Spleen (tissue), 13 donors: ENCODE measurements around the gene CHCHD2. TPM values are rescaled to one million over a fixed set of nuclear protein-coding genes. Genes with fewer than 3 reads are reported as not detected.
"Not testable (repeated sequence)": the region's sequence is repeated elsewhere in the genome, so short reads cannot be mapped to it uniquely, and the experiment has no call there.

Experiments used
- DNase-seq: peaks from one replicate; pipeline ENCODE4 v3.0.0-alpha.2; 2020
- H3K27ac ChIP-seq, 8 donors: fragments of 200-600 bp; sonication (generic) in 7 of 8; 1 replicate in 4 of 8; 2 replicates in 4 of 8; pipeline versions ENCODE4 v1.5.0 to v1.8.0; 2016 to 2021; ENCODE audit warnings: inconsistent platforms in 4 of 8, mild to moderate bottlenecking in 4 of 8, moderate library complexity in 1 of 8
- H3K27me3 ChIP-seq, 7 donors: fragments of 200-600 bp; sonication (generic) in 6 of 7; replicated peaks in 1 of 7; 1 replicate in 4 of 7; 2 replicates in 3 of 7; pipeline versions ENCODE4 v1.5.0 to v1.8.0; 2016 to 2021; ENCODE audit warnings: inconsistent platforms in 3 of 7, mild to moderate bottlenecking in 1 of 7
- H3K36me3 ChIP-seq, 6 donors: fragments of 200-600 bp; sonication (generic) in 5 of 6; 1 replicate in 4 of 6; 2 replicates in 2 of 6; pipeline versions ENCODE4 v1.5.0 to v1.8.0; 2016 to 2021; ENCODE audit warnings: inconsistent platforms in 2 of 6
- H3K4me1 ChIP-seq, 6 donors: fragments of 200-600 bp; sonication (generic) in 5 of 6; 1 replicate in 3 of 6; 2 replicates in 3 of 6; pipeline versions ENCODE4 v1.5.0 to v1.8.0; 2016 to 2021; ENCODE audit warnings: inconsistent platforms in 3 of 6
- H3K4me3 ChIP-seq, 8 donors: fragments of 200-600 bp; sonication (generic) in 7 of 8; 1 replicate in 4 of 8; 2 replicates in 4 of 8; pipeline versions ENCODE4 v1.5.0 to v1.8.0; 2016 to 2021; ENCODE audit warnings: inconsistent platforms in 4 of 8, mild to moderate bottlenecking in 4 of 8, moderate library complexity in 2 of 8
- H3K9me3 ChIP-seq, 8 donors: fragments of 200-600 bp; sonication (generic) in 7 of 8; 1 replicate in 4 of 8; 2 replicates in 4 of 8; pipeline versions ENCODE4 v1.5.0 to v1.8.0; 2016 to 2021; ENCODE audit warnings: inconsistent platforms in 4 of 8
- POLR2A ChIP-seq, 3 donors: fragments of 450-650 bp; IDR thresholded peaks; one replicate each; pipeline ENCODE4 v1.5.1; 2017; ENCODE audit warnings: antibody characterized with exemption in 3 of 3, mild to moderate bottlenecking in 1 of 3
- POLR2AphosphoS5 ChIP-seq, 3 donors: sonication (generic); formaldehyde crosslinking; IDR thresholded peaks; one replicate each; pipeline ENCODE4 v1.5.1; 2017; ENCODE audit warnings: antibody characterized with exemption in 3 of 3
- WGBS, 5 donors: extraction: QIAGEN DNeasy Blood & Tissue Kit in 3 of 5; methylation state at CpG; one replicate each; pipeline versions ENCODE4 v1.1.5 to v1.1.7; 2013 to 2018; 5-methylcytosine and 5-hydroxymethylcytosine counted together
- intact Hi-C: fragments of 100-400 bp; cut with DNase I; formaldehyde crosslinking; loops from one replicate; pipeline ENCODE4 v1.15.0; 2023; ENCODE audit warnings: low total_unique reads
- long read RNA-seq, 2 donors: transcript quantifications; one replicate each; lab custom pipeline, GENCODE V29; 2026
- polyA plus RNA-seq, 3 donors: library from polyadenylated mRNA; stranded (reverse); fragments of 200-250 nt; gene quantifications; one replicate each; pipeline ENCODE4 v1.2.1, GENCODE V29; 2013
- total RNA-seq, 7 donors: library from RNA; depleted of rRNA in 3 of 7; stranded (reverse); fragments of >200 nt in 3 of 7; fragmentation: NEBNext Ultra II Directional in 4 of 7; extraction: Animal tissue kit (Norgen Biotek cat#: 25700) in 4 of 7; gene quantifications; one replicate each; pipeline versions ENCODE4 v1.1.0 to v1.2.1, GENCODE V29; 2016 to 2021
- TF ChIP-seq, protein P1 (sequence below), 11 experiments: fragments of 200-600 bp in 7 of 11; fragments of 450-650 bp in 4 of 11; sonication (generic) in 4 of 11; IDR thresholded peaks in 8 of 11; conservative IDR thresholded peaks in 3 of 11; 1 replicate in 7 of 11; 2 replicates in 4 of 11; pipeline versions ENCODE4 v1.4.0 to v1.8.0; 2016 to 2021; ENCODE audit warnings: antibody characterized with exemption in 11 of 11, inconsistent platforms in 4 of 11, mild to moderate bottlenecking in 1 of 11
- donor health status: healthy with polysubstance abuse.
- donor health status: DM: no; HTN: no; CAD: no; lungs with moderate emphysema.
- donor health status: DM: no; HTN: no; CAD: no.
- donor health status: Bipolar disorder and iron deficiency.
- donor health status: healthy.
- donor health status: DM: no; HTN: no; CAD: no.
- donor health status: DM: yes; HTN: yes; CAD: no.

The CHCHD2 gene, protein sequence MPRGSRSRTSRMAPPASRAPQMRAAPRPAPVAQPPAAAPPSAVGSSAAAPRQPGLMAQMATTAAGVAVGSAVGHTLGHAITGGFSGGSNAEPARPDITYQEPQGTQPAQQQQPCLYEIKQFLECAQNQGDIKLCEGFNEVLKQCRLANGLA
- total RNA-seq (100 to 1,000 TPM; 192 to 371 (median 228) TPM), polyA plus RNA-seq (100 to 1,000 TPM; 265 to 476 (median 453) TPM)
- long read RNA-seq, donor 1, transcript CHCHD2-202 (3 exons, 694 nt) = minor isoform, 9 of 312 reads
- long read RNA-seq, donor 1, transcript CHCHD2-201 (4 exons, 901 nt) = major isoform, 229 of 312 reads
- long read RNA-seq, donor 1, partial matches to known transcripts = 63 of 312 reads
- long read RNA-seq, donor 1, other reads (novel, unspliced or antisense) = 11 of 312 reads
- long read RNA-seq, donor 2, transcript CHCHD2-201 (4 exons, 901 nt) = major isoform, 226 of 267 reads
- long read RNA-seq, donor 2, transcript CHCHD2-202 (3 exons, 694 nt) = minor isoform, 10 of 267 reads
- long read RNA-seq, donor 2, partial matches to known transcripts = 31 of 267 reads
- long read RNA-seq, donor 2, other reads (novel, unspliced or antisense) = 0 of 267 reads

DNA sequence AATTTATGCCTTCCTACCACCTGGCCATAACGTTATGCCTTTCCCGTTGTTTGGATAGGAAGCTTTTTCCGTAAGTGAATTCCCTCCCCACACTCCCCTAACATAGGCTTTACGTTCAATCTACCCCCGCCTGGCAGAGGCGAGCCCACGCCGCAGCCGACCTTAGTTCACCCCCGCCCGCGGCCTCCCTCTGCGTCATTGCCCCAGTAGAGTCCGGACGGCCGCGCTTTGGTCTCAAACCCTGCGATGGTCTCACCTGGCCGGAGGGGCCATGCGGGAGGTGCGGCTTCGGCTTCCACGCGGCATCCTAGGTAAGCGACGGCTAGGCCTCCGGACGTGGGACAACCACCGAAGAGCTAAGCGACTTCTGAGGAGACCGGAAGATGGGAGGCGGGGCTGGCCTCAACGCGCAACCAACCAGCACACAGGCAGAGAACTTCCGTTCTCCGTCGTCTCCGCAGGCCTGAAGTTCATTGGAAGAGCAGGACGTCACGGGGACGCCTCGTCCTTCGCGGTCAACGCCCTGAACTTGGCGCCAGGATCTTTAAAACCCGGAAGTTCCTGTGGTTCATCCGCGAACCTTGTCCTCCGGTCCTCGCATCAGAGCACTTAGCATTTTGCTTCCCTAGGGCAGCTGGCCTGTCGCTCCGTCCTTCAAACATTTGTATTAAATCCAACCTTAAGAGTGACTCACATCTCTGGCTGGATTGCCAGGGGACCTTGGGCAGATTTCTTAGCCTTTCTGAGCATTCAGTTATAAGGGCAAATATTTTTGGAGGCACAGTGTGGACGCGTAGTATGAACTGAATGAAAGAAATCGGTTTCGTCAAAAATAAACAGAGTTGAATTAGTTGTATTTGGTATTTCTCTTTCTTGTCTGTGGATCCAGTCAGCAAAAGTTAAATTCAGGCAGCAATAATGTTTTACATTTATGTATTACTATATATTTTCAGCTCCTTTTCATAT is at the start of gene CHCHD2:
CHCHD2 (minus strand) TSS at position 369 of the 966 bp plus-strand sequence; CDS start at position 306, 63 bp downstream.
- Histone ChIP-seq H3K36me3 (peaks cover 0 to 36% (median 30%) of the 10 kb centered on the region in 6 donors), H3K4me1 (peaks cover 12 to 41% (median 33%) of the 10 kb centered on the region in 6 donors), H3K9me3 (peaks cover 0 to 5% (median 0%) of the 10 kb centered on the region in 8 donors), H3K27me3 (no peaks in the 10 kb centered on the region), H3K27ac (peak within 1 kb of the TSS; percentile 89 to 96 (median 94)), H3K4me3 (peak within 1 kb of the TSS; percentile 72 to 89 (median 78))
- 3 to 5% (median 3%) methylated on average over 45 to 57 of the region's 57 CpGs for WGBS, 5 donors
- intact Hi-C loops = loop anchor here (10.0 kb wide), 1 partner anchor 52 kb away; the partner anchor contains the start of genes CCT6A and PSPH
- DNase-seq = peak; percentile 97
- peak; percentile 98 for TF ChIP-seq POLR2AphosphoS5 (IDR thresholded peaks at IDR 0.05)
- TF ChIP-seq, protein P1, sequence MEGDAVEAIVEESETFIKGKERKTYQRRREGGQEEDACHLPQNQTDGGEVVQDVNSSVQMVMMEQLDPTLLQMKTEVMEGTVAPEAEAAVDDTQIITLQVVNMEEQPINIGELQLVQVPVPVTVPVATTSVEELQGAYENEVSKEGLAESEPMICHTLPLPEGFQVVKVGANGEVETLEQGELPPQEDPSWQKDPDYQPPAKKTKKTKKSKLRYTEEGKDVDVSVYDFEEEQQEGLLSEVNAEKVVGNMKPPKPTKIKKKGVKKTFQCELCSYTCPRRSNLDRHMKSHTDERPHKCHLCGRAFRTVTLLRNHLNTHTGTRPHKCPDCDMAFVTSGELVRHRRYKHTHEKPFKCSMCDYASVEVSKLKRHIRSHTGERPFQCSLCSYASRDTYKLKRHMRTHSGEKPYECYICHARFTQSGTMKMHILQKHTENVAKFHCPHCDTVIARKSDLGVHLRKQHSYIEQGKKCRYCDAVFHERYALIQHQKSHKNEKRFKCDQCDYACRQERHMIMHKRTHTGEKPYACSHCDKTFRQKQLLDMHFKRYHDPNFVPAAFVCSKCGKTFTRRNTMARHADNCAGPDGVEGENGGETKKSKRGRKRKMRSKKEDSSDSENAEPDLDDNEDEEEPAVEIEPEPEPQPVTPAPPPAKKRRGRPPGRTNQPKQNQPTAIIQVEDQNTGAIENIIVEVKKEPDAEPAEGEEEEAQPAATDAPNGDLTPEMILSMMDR (IDR thresholded peaks at IDR 0.05 in 8 of 11, conservative IDR thresholded peaks at IDR 0.05 in 3 of 11) = no peak
- TF ChIP-seq POLR2A (IDR thresholded peaks at IDR 0.05) = peak; percentile 37 to 66 (median 64)

GRCh38 chr7:56131062-56131461 is 24.8 kb upstream of the CHCHD2 start:
- intact Hi-C loops, H3K36me3 ChIP-seq, H3K27me3 ChIP-seq, DNase-seq, H3K9me3 ChIP-seq, H3K4me3 ChIP-seq, H3K4me1 ChIP-seq, H3K27ac ChIP-seq: not testable (repeated sequence)
- WGBS, 5 donors = 70 to 84% (median 77%) methylated on average over 2 of the region's 2 CpGs

DNA sequence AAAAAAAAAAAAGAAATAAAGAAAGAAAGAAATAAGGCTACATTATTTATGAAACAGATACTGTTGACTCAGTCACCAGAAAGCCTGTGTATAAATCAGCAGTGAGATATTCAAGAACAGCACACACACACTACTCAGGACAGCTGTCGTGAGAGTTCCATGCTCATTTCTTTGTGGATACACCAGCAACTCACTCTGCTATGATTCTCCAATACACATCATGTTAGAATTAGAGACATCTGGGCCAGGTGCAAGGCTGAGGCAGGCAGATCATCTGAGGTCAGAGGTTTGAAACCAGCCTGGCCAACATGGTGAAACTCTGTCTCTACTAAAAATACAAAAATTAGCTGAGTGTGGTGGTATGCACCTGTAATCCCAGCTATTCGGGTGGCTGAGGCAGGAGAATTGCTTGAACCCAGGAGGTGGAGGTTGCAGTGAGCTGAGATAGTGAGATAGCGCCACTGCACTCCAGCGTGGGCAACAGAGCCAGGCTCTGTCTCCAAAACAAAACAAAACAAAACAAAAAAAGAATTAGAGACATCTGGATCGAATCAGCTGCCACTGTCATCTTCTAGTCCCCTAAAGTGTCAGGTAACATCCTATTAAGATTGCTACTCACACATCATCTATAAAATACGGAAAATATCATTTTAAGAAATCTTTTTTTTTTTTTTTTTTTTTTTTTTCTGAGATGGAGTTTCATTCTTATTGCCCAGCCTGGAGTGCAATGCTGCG is 21.1 kb upstream of the CHCHD2 start:
- Histone ChIP-seq H3K9me3 (no peaks in the 10 kb centered on the region), H3K4me1 (no peaks in the 10 kb centered on the region), H3K27ac (no peak overlapping the region), H3K27me3 (no peaks in the 10 kb centered on the region), H3K4me3 (no peak overlapping the region), H3K36me3 (no peaks in the 10 kb centered on the region)
- DNase-seq = no peak
- intact Hi-C loops = no loop called here
- 74 to 85% (median 80%) methylated on average over 7 of the region's 7 CpGs for WGBS, 5 donors
- TF ChIP-seq POLR2A (IDR thresholded peaks at IDR 0.05) = no peak
- TF ChIP-seq, protein P1 (IDR thresholded peaks at IDR 0.05 in 8 of 11, conservative IDR thresholded peaks at IDR 0.05 in 3 of 11) = no peak
- no peak for TF ChIP-seq POLR2AphosphoS5 (IDR thresholded peaks at IDR 0.05)

GRCh38 chr7:56125831-56126230 is 19.6 kb upstream of the CHCHD2 start:
- TF ChIP-seq, protein P1 (IDR thresholded peaks at IDR 0.05 in 8 of 11, conservative IDR thresholded peaks at IDR 0.05 in 3 of 11) = no peak
- no peak for TF ChIP-seq POLR2AphosphoS5 (IDR thresholded peaks at IDR 0.05)
- TF ChIP-seq POLR2A (IDR thresholded peaks at IDR 0.05) = no peak
- no peaks in the 10 kb centered on the region for H3K27me3 ChIP-seq
- H3K27ac ChIP-seq = no peak overlapping the region
- no peak for DNase-seq
- H3K9me3 ChIP-seq = no peaks in the 10 kb centered on the region
- no peak overlapping the region for H3K4me3 ChIP-seq
- no peaks in the 10 kb centered on the region for H3K4me1 ChIP-seq
- H3K36me3 ChIP-seq = no peaks in the 10 kb centered on the region
- intact Hi-C loops = no loop called here
- WGBS, 5 donors = 78 to 87% (median 83%) methylated on average over 8 of the region's 8 CpGs
